ENCODE data around the gene ARID5B. TPM values are rescaled to one million over a fixed set of nuclear protein-coding genes. Genes with fewer than 3 reads are reported as not detected.
"Not testable (repeated sequence)": the region's sequence is repeated elsewhere in the genome, so short reads cannot be mapped to it uniquely, and the experiment has no call there.

Gene ARID5B
- total RNA-seq, 1 donor from 2014 or later, result 65.1 TPM

GRCh38 chr10:62025901-62026879 lies 124.7 kb downstream of the ARID5B start:
- H3K9me3 Mint-ChIP-seq, result peaks cover 10% of the 10 kb centered on the region
- no peaks in the 10 kb centered on the region for H3K27me3 Mint-ChIP-seq (ENCODE audit: insufficient read depth)
- no peak overlapping the region for H3K27ac Mint-ChIP-seq
- H3K4me1 Mint-ChIP-seq (ENCODE audit: low read depth), result peaks cover 79% of the 10 kb centered on the region
- DNase-seq (ENCODE audit: low spot score), result no peak
- peaks cover 50% of the 10 kb centered on the region for H3K36me3 Mint-ChIP-seq (ENCODE audit: low read depth)
- intact Hi-C loops (cut with micrococcal nuclease), result no loop called here
- H3K4me3 Mint-ChIP-seq, result no peak overlapping the region

GRCh38 chr10:62027841-62028501 lies 126.5 kb downstream of the ARID5B start:
- peaks cover 50% of the 10 kb centered on the region for H3K36me3 Mint-ChIP-seq (ENCODE audit: low read depth)
- no peaks in the 10 kb centered on the region for H3K27me3 Mint-ChIP-seq (ENCODE audit: insufficient read depth)
- peaks cover 78% of the 10 kb centered on the region for H3K4me1 Mint-ChIP-seq (ENCODE audit: low read depth)
- peak overlapping the region; percentile 73 for H3K27ac Mint-ChIP-seq
- no peak for DNase-seq (ENCODE audit: low spot score)
- intact Hi-C loops (cut with micrococcal nuclease), result no loop called here
- H3K9me3 Mint-ChIP-seq, result peaks cover 5% of the 10 kb centered on the region
- no peak overlapping the region for H3K4me3 Mint-ChIP-seq

- H3K27me3 Mint-ChIP-seq (ENCODE audit: insufficient read depth); H3K9me3 Mint-ChIP-seq; DNase-seq (ENCODE audit: low spot score); H3K4me3 Mint-ChIP-seq; intact Hi-C loops (cut with micrococcal nuclease): not testable (repeated sequence)
- Mint-ChIP-seq H3K4me1 (ENCODE audit: low read depth) (peaks cover 78% of the 10 kb centered on the region), H3K36me3 (ENCODE audit: low read depth) (peaks cover 48% of the 10 kb centered on the region), H3K27ac (peak overlapping the region; percentile 73)
These were observed 127.0 kb downstream of the ARID5B start for GRCh38 chr10:62028502-62028842.

GRCh38 chr10:62029401-62029800 lies 127.9 kb downstream of the ARID5B start:
- Mint-ChIP-seq H3K4me3 (no peak overlapping the region), H3K27me3 (ENCODE audit: insufficient read depth) (no peaks in the 10 kb centered on the region), H3K36me3 (ENCODE audit: low read depth) (peaks cover 46% of the 10 kb centered on the region), H3K27ac (peak overlapping the region; percentile 81), H3K4me1 (ENCODE audit: low read depth) (peaks cover 84% of the 10 kb centered on the region), H3K9me3 (no peaks in the 10 kb centered on the region)
- intact Hi-C loops (cut with micrococcal nuclease), result no loop called here
- DNase-seq (ENCODE audit: low spot score), result no peak

- DNase-seq (ENCODE audit: low spot score), result no peak
- H3K27ac Mint-ChIP-seq, result peak overlapping the region; percentile 52
- H3K4me1 Mint-ChIP-seq (ENCODE audit: low read depth), result peaks cover 91% of the 10 kb centered on the region
- peaks cover 41% of the 10 kb centered on the region for H3K36me3 Mint-ChIP-seq (ENCODE audit: low read depth)
- intact Hi-C loops (cut with micrococcal nuclease), result no loop called here
- H3K27me3 Mint-ChIP-seq (ENCODE audit: insufficient read depth), result no peaks in the 10 kb centered on the region
- H3K4me3 Mint-ChIP-seq, result no peak overlapping the region
- H3K9me3 Mint-ChIP-seq, result no peaks in the 10 kb centered on the region
These were observed 130.0 kb downstream of the ARID5B start for GRCh38 chr10:62031507-62031906.

- peak overlapping the region; percentile 70 for H3K4me3 Mint-ChIP-seq
- no peaks in the 10 kb centered on the region for H3K27me3 Mint-ChIP-seq (ENCODE audit: insufficient read depth)
- intact Hi-C loops (cut with micrococcal nuclease), result no loop called here
- H3K9me3 Mint-ChIP-seq, result no peaks in the 10 kb centered on the region
- peaks cover 37% of the 10 kb centered on the region for H3K36me3 Mint-ChIP-seq (ENCODE audit: low read depth)
- DNase-seq (ENCODE audit: low spot score), result no peak
- peak overlapping the region; percentile 77 for H3K27ac Mint-ChIP-seq
- peaks cover 92% of the 10 kb centered on the region for H3K4me1 Mint-ChIP-seq (ENCODE audit: low read depth)
These were observed 131.6 kb downstream of the ARID5B start for GRCh38 chr10:62033125-62033524.

- H3K9me3 Mint-ChIP-seq, result no peaks in the 10 kb centered on the region
- no peak overlapping the region for H3K27ac Mint-ChIP-seq
- H3K4me3 Mint-ChIP-seq, result no peak overlapping the region
- no peak for DNase-seq (ENCODE audit: low spot score)
- intact Hi-C loops (cut with micrococcal nuclease), result no loop called here
- peaks cover 35% of the 10 kb centered on the region for H3K36me3 Mint-ChIP-seq (ENCODE audit: low read depth)
- no peaks in the 10 kb centered on the region for H3K27me3 Mint-ChIP-seq (ENCODE audit: insufficient read depth)
- H3K4me1 Mint-ChIP-seq (ENCODE audit: low read depth), result peaks cover 94% of the 10 kb centered on the region
These were observed 132.7 kb downstream of the ARID5B start for GRCh38 chr10:62034096-62034640.

- Mint-ChIP-seq H3K27me3 (ENCODE audit: insufficient read depth) (no peaks in the 10 kb centered on the region), H3K9me3 (no peaks in the 10 kb centered on the region), H3K4me1 (ENCODE audit: low read depth) (peaks cover 93% of the 10 kb centered on the region), H3K27ac (peak overlapping the region; percentile 76), H3K36me3 (ENCODE audit: low read depth) (peaks cover 36% of the 10 kb centered on the region), H3K4me3 (no peak overlapping the region)
- intact Hi-C loops (cut with micrococcal nuclease), result loop anchor here (5.0 kb wide), 1 partner anchor 396 kb away; no protein-coding TSS in a partner anchor
- no peak for DNase-seq (ENCODE audit: low spot score)
These were observed 134.9 kb downstream of the ARID5B start for GRCh38 chr10:62036186-62037081.

- Mint-ChIP-seq H3K4me1 (ENCODE audit: low read depth) (peaks cover 93% of the 10 kb centered on the region), H3K9me3 (no peaks in the 10 kb centered on the region), H3K27ac (peak overlapping the region; percentile 89), H3K27me3 (ENCODE audit: insufficient read depth) (no peaks in the 10 kb centered on the region), H3K4me3 (no peak overlapping the region), H3K36me3 (ENCODE audit: low read depth) (peaks cover 36% of the 10 kb centered on the region)
- intact Hi-C loops (cut with micrococcal nuclease), result loop anchor here (5.0 kb wide), 1 partner anchor 395 kb away; no protein-coding TSS in a partner anchor
- DNase-seq (ENCODE audit: low spot score), result no peak
These were observed 135.8 kb downstream of the ARID5B start for GRCh38 chr10:62037166-62037831.

- DNase-seq (ENCODE audit: low spot score), result no peak
- H3K36me3 Mint-ChIP-seq (ENCODE audit: low read depth), result peaks cover 36% of the 10 kb centered on the region
- H3K27ac Mint-ChIP-seq, result peak overlapping the region; percentile 89
- peaks cover 95% of the 10 kb centered on the region for H3K4me1 Mint-ChIP-seq (ENCODE audit: low read depth)
- H3K4me3 Mint-ChIP-seq, result peak overlapping the region; percentile 73
- H3K9me3 Mint-ChIP-seq, result no peaks in the 10 kb centered on the region
- intact Hi-C loops (cut with micrococcal nuclease), result loop anchor here (1.0 to 5.0 kb wide), 2 partner anchors 207 to 394 kb away; no protein-coding TSS in a partner anchor
- no peaks in the 10 kb centered on the region for H3K27me3 Mint-ChIP-seq (ENCODE audit: insufficient read depth)
These were observed 136.6 kb downstream of the ARID5B start for GRCh38 chr10:62037890-62038608.

GRCh38 chr10:62038609-62039190 lies 137.2 kb downstream of the ARID5B start:
- intact Hi-C loops (cut with micrococcal nuclease), result loop anchor here (1.0 to 5.0 kb wide), 3 partner anchors 10 to 394 kb away; no protein-coding TSS in a partner anchor
- Mint-ChIP-seq H3K4me3 (peak overlapping the region; percentile 73), H3K4me1 (ENCODE audit: low read depth) (peaks cover 95% of the 10 kb centered on the region), H3K9me3 (no peaks in the 10 kb centered on the region), H3K27ac (peak overlapping the region; percentile 89), H3K27me3 (ENCODE audit: insufficient read depth) (no peaks in the 10 kb centered on the region), H3K36me3 (ENCODE audit: low read depth) (peaks cover 38% of the 10 kb centered on the region)
- peak; percentile 72 for DNase-seq (ENCODE audit: low spot score)

All from activated T-helper 1 cell treated with anti-CD3 and anti-CD28 coated beads, Interleukin-12 subunit alpha, Interleukin-12 subunit beta, Interleukin-2, Interleukin-4 antibody, amounts not matched to agents 30 ng/mL and 10 ng/mL and 1 ng/mL, durations not matched to agents 14 hours and 24 hours and 36 hours (primary cell).